ENCODE data around the gene MYLK4. TPM values are rescaled to one million over a fixed set of nuclear protein-coding genes. Genes with fewer than 3 reads are reported as not detected.

MYLK4 gene
- polyA plus RNA-seq, 3 donors, result 0.04 to 0.45 (median 0.08) TPM

- Histone ChIP-seq H3K9ac (ENCODE audit: insufficient read depth, low read length, poor library complexity, severe bottlenecking) (no peak overlapping the region), H3K4me3 (replicated peaks in 1 of 3; ENCODE audit: low read depth in 2 of 3, low read length in 3 of 3) (no peak overlapping the region), H3K36me3 (replicated peaks in 1 of 2; ENCODE audit: control insufficient read depth in 1 of 2, insufficient read depth in 2 of 2, low read length in 2 of 2) (no peaks in the 10 kb centered on the region), H3K4me2 (replicated peaks; ENCODE audit: extremely low read depth, low read length, poor library complexity, severe bottlenecking) (no peak overlapping the region), H4K20me1 (ENCODE audit: insufficient read depth, low read length) (no peaks in the 10 kb centered on the region), H2AFZ (ENCODE audit: insufficient read depth, low read depth, low read length, poor library complexity, severe bottlenecking) (no peak overlapping the region), H3K27ac (ENCODE audit: low read depth in 1 of 2, low read length in 2 of 2) (no peak overlapping the region), H3K4me1 (ENCODE audit: control insufficient read depth in 1 of 2, insufficient read depth in 2 of 2, low read length in 2 of 2) (no peaks in the 10 kb centered on the region), H3K9me3 (replicated peaks in 1 of 2; ENCODE audit: control insufficient read depth in 1 of 2, insufficient read depth in 1 of 2, low read length in 2 of 2) (no peaks in the 10 kb centered on the region), H3K27me3 (ENCODE audit: control insufficient read depth in 2 of 2, insufficient read depth in 2 of 2, low read length in 2 of 2) (no peaks in the 10 kb centered on the region), H3K79me2 (ENCODE audit: insufficient read depth, low read length) (no peaks in the 10 kb centered on the region)
- peaks cover 0 to 3% of the 10 kb centered on the region in 2 donors for H3K36me3 Mint-ChIP-seq
- no peak overlapping the region for H3K4me3 Mint-ChIP-seq
- H3K4me1 Mint-ChIP-seq, result no peaks in the 10 kb centered on the region
- H3K27me3 Mint-ChIP-seq (ENCODE audit: low read depth in 3 of 3), result peaks cover 0 to 8% (median 0%) of the 10 kb centered on the region in 3 donors
- intact Hi-C loops (cut with micrococcal nuclease), result no loop called here
- DNase-seq, result no peak
- H3K27ac Mint-ChIP-seq, result peak overlapping the region in 1 of 7 donors; percentile 31
- TF ChIP-seq CTCF (IDR thresholded peaks at IDR 0.05), result peak; percentile 22
- WGBS (ENCODE audit: insufficient coverage), result 83% methylated on average over 4 of the region's 9 CpGs
- H3K9me3 Mint-ChIP-seq, result no peaks in the 10 kb centered on the region
Observed at GRCh38 chr6:2744209-2744771, 6.4 kb downstream of the MYLK4 start.

- H2AFZ ChIP-seq (ENCODE audit: insufficient read depth, low read depth, low read length, poor library complexity, severe bottlenecking), result no peak overlapping the region
- intact Hi-C loops (cut with micrococcal nuclease), result no loop called here
- no peaks in the 10 kb centered on the region for H3K9me3 Mint-ChIP-seq
- no peaks in the 10 kb centered on the region for H3K4me1 ChIP-seq (ENCODE audit: control insufficient read depth in 1 of 2, insufficient read depth in 2 of 2, low read length in 2 of 2)
- H3K9me3 ChIP-seq (replicated peaks in 1 of 2; ENCODE audit: control insufficient read depth in 1 of 2, insufficient read depth in 1 of 2, low read length in 2 of 2), result no peaks in the 10 kb centered on the region
- TF ChIP-seq CTCF (IDR thresholded peaks at IDR 0.05), result no peak
- H4K20me1 ChIP-seq (ENCODE audit: insufficient read depth, low read length), result no peaks in the 10 kb centered on the region
- H3K9ac ChIP-seq (ENCODE audit: insufficient read depth, low read length, poor library complexity, severe bottlenecking), result no peak overlapping the region
- 97% methylated on average over 12 of the region's 17 CpGs for WGBS (ENCODE audit: insufficient coverage)
- H3K4me1 Mint-ChIP-seq, result peaks cover under 1% of the 10 kb centered on the region
- H3K27me3 Mint-ChIP-seq (ENCODE audit: low read depth in 3 of 3), result peaks cover 0 to 4% (median 0%) of the 10 kb centered on the region in 3 donors
- no peak overlapping the region for H3K4me3 ChIP-seq (replicated peaks in 1 of 3; ENCODE audit: low read depth in 2 of 3, low read length in 3 of 3)
- H3K36me3 ChIP-seq (replicated peaks in 1 of 2; ENCODE audit: control insufficient read depth in 1 of 2, insufficient read depth in 2 of 2, low read length in 2 of 2), result no peaks in the 10 kb centered on the region
- H3K79me2 ChIP-seq (ENCODE audit: insufficient read depth, low read length), result no peaks in the 10 kb centered on the region
- DNase-seq, result no peak
- no peak overlapping the region for H3K4me3 Mint-ChIP-seq
- peaks cover 0 to 3% of the 10 kb centered on the region in 2 donors for H3K36me3 Mint-ChIP-seq
- no peaks in the 10 kb centered on the region for H3K27me3 ChIP-seq (ENCODE audit: control insufficient read depth in 2 of 2, insufficient read depth in 2 of 2, low read length in 2 of 2)
- no peak overlapping the region for H3K4me2 ChIP-seq (replicated peaks; ENCODE audit: extremely low read depth, low read length, poor library complexity, severe bottlenecking)
- H3K27ac Mint-ChIP-seq, result no peak overlapping the region
- no peak overlapping the region for H3K27ac ChIP-seq (ENCODE audit: low read depth in 1 of 2, low read length in 2 of 2)
Observed at GRCh38 chr6:2743280-2744208, 7.2 kb downstream of the MYLK4 start.
